ENCODE results near the gene INPP5D.
"Not testable (repeated sequence)": the region's sequence is repeated elsewhere in the genome, so short reads cannot be mapped to it uniquely, and the experiment has no call there.

Gene INPP5D

DNA sequence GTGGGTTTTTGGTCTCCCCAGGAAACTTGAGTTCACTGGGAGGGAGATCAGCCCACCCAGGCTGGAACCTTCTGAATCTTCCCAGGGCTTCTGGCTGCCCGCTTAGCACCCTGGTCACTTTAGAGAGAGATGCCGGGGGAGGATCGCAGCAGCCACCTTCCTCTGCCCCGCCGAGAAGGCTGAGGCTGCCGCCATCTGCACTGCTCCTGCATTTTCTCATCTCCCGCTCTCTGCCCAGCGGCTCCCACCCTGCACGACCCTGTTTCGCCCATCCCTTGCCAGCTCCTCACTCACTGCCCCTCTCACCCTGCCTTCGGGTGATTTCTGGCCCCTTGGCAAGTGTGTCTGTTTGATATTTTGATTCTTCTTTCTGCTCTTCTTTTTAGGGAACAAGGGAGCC is 108.8 kb downstream of the INPP5D start:
- DNase-seq (ENCODE audit: low read depth in 3 of 3, low spot score in 1 of 3): no peak

DNA sequence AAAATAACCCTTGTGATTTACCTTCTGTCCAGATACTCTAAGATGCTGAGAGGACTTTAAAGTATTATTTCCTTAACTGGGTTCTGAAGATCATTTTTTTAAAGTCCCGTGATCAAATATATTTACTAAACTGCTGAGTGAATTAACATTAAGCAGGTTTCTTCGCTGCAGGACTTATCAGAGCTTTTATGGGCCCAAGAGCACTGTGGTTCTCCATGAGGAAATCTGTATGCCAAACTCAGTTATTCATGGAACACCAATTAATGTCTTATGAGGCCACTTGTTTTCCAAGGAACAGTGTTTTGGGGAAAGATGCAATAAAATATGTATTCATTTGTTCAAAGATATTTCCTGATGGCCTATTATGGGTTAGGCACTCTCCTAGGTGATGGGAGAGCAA is 111.2 kb downstream of the INPP5D start:
- no peak for DNase-seq (ENCODE audit: low read depth in 3 of 3, low spot score in 1 of 3)

DNA sequence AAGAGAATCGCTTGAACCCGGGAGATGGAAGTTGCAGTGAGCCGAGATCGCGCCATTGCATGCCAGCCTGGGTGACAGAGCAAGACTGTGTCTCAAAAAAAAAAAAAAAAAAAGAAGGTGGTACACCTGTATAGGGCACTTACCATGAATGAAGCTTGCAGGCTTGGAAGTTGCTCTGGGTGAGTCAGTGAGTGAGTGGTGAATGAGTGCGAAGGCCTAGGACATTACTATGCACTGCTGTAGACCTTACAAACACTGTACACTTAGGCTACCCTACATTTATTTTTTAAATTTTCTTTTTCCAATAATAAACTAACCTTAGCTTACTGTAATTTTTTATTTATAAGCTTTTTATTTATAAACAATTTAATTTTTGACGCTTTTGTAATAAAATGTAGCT is 113.0 kb downstream of the INPP5D start:
- no peak for DNase-seq (ENCODE audit: low read depth in 3 of 3, low spot score in 1 of 3)

DNA sequence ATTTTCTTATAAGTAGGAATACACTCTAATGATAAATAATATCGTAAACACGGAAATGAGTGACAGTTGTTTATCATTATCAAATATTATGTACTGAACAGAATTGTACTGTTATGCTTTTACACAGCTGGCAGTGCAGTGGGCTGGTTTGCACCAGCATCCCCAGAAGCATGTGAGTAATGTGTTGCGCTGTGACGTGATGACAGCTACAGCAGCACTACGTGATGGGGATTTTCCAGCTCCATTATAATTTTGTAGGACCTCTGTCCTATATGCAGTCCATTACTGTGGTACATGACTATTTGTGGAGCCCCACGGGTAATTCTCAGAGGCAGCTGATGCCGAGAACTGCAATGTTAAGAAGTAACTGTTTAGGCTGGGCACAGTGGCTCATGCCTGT is 114.0 kb downstream of the INPP5D start:
- no peak for DNase-seq (ENCODE audit: low read depth in 3 of 3, low spot score in 1 of 3)

DNA sequence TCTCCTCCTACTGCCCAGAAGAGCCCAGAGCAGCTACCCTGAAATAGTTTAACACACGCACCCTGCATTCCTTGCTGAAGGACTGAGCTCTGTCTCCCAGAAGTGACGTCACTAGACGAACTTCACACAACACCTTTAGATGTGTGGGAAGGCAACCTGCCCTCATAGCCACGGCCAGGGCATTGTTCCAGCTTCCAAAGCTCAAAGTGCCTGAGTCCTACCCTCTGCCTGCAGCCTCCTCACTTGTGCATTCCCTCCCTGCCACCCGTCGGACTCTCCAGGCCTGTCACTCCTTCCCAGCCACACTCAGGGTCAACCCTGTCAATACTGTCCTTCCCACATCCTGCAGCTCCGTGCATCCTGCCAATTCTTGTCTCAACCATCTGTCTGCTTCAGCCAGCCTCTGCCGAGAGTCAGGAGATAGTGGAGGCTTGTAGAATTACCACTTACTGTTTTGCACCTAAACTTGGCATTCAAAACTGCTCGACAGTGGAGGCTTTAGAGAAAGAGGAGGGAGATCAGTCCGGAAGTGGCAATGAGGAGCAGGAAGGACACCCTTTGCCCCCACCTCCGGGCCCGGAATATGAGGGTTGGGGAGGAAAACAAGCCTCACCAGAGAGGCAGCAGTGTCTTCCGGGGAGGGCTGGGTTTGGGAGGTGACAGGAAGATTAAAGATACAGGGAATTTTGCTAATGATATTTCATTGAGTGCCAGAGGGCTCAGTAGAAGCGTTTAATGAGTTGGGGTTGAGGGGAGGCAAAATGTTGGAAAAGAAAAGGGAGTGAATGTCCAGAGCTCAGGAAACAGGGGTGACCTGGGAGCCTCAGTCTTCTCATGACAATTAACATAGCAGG is 119.1 kb downstream of the INPP5D start:
- no peak for DNase-seq (ENCODE audit: low read depth in 3 of 3, low spot score in 1 of 3)

DNA sequence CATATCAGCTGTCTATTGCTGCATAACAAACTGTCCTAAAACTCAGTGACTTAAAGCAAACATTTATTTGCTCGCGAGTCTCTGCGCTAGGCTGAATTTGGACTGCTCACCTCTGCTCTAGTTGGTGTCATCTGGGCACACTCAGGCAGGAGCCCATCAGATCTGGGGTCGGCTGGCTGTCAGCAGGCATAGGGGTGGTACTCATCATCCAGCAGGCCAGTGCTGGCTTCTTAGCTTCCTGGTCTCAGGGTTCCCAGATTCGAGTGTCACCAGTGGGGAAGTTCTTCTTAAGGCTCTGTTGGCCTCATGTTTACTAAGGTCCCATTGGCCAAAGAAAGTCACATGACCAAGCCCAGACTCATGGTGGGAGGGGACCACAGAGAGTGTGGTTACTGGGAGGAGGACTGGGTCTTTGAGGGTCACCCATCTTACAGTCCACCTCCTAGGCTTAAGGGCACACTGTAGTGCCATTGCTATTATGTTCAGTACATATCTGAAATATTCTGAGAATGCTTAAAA is 119.8 kb downstream of the INPP5D start:
- no peak for DNase-seq (ENCODE audit: low read depth in 3 of 3, low spot score in 1 of 3)

DNA sequence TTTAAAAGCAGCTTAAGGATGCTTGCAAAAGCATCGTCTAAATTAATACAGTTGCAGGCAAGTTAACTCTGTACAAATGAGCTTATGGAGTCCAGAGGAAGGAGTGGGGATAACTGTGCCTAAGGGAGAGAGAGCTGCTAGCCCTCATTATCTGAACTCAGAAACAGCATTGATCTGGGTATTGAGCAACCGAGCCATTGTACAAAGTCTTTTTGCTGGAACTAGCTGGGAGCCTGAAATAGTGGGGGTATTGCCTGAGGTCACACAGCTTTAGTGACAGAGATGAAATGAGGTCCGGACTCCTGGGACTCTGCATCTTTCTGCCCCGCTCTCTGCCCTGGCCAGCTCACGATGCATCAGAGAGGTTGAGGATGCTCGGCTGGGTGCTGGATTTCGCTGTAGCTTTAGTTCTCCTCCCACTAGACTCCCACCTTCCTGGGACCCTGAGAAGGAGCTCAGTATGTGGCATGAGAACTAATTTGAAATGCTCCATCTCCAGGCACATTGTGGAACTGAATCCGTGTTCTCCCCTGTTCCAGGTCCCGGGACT is 123.8 kb downstream of the INPP5D start:
- DNase-seq (ENCODE audit: low read depth in 3 of 3, low spot score in 1 of 3): no peak

DNA sequence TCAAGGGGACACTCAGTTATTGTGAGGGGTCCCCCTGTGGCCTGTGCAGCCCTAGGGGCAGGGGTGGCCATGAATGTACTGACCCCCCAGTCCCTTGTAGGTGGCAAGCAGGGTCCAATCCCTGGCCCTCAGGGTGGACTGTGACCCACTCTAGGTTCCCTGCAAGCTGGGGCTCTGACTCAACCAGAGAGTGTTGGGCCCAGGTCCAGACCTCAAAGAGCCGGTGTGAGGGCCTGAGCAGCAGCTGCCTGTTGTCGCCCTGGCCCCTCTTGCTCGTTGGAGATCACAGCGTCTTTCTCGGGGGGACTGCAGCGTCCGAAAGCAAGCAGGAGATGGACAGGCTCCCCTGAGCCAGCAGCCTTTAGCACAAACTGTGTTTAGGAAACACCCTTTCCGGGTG is 124.5 kb downstream of the INPP5D start:
- no peak for DNase-seq (ENCODE audit: low read depth in 3 of 3, low spot score in 1 of 3)

DNA sequence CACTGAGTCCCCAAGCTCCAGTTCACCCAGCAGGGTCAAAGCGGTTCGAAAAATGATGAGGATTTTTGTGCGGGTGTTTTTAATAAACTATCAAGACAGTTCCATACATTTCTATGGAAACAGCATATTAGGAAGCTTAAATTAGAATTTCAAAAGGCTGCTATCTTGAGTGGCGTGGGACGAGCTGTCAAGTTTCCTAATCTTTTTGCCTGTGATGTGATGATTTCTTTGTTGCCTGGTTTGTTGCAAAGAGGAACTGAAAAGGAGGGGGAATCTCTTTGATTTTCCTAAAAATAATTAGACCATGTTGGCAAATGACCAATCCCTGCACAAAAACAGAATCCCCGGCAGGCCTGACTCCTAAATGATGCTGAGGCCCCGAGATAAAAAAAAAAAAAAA is 125.2 kb downstream of the INPP5D start:
- no peak for DNase-seq (ENCODE audit: low read depth in 3 of 3, low spot score in 1 of 3)

DNA sequence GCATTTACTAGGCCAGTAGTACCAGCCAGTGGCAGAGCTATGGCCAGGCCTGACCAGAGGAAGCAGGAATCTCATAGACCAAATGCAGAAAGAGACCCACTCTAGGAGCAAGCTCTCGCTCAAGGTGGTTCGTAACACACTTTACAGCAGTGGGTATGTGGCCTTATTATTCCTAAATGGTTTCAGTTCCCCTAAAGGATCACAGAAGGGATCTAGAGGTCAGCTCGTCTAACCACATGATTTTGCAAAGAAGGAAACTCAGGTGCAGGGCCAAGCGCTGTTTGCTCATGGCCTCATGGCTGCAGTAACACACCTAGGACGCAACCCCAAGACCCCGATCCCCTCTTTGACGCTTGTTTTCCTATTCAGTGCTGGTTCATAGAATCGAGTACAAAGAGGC is 125.8 kb downstream of the INPP5D start:
- no peak for DNase-seq (ENCODE audit: low read depth in 3 of 3, low spot score in 1 of 3)

DNA sequence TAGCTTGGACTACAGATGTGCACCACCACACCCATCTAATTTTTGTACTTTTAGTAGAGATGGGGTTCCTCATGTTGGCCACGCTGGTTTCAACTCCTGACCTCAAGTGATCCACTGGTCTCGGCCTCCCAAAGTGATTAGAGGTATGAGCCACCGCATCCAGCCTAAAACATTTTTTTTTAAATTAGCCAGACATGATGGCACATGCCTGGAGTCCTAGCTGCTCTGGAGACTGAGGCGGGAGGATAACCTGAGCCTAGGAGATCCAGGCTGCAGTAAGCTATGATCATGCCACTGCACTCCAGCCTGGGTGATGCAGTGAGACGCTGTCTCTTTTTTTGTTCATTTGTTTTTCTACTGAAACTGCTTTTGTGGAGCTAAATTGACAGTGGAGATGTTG is 126.7 kb downstream of the INPP5D start:
- DNase-seq (ENCODE audit: low read depth in 3 of 3, low spot score in 1 of 3): no peak

DNA sequence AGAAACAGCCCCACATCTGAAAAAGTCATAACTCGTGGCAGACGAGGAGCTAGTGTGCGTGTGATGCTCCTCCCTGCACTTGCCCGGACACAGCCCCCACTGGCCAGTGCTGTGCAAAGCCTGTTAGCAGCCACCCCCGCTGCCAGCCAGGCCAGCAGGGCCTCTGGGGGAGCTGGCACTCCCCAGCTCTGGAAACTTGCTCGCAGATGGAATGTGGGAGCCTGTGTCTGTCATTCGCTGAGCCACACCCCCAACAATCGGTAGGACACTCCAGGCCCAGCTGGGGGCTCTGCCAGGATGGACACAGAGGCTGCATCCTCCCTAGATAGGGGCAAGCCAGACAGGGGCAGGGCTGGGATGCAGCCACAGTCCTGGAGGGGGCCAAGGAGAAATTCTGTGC is 128.9 kb downstream of the INPP5D start:
- DNase-seq (ENCODE audit: low read depth in 3 of 3, low spot score in 1 of 3): no peak

DNA sequence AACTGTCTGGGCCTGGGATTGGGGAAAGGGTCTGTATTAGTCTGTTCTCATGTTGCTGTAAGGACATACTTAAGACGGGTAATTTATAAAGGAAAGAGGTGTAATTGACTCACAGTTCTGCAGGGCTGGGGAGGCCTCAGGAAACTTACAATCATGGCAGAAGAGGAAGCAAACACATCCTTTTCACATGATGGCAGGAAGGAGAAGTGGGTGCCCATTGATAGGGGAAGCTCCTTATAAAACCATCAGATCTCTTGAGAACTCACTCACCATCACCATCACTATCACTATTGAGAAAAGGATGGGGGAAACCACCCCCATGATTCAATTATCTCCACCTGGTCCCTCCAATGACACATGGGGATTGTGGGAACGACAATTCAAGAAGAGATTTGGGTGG is 130.9 kb downstream of the INPP5D start:
- not testable (repeated sequence) for DNase-seq (ENCODE audit: low read depth in 3 of 3, low spot score in 1 of 3)

DNA sequence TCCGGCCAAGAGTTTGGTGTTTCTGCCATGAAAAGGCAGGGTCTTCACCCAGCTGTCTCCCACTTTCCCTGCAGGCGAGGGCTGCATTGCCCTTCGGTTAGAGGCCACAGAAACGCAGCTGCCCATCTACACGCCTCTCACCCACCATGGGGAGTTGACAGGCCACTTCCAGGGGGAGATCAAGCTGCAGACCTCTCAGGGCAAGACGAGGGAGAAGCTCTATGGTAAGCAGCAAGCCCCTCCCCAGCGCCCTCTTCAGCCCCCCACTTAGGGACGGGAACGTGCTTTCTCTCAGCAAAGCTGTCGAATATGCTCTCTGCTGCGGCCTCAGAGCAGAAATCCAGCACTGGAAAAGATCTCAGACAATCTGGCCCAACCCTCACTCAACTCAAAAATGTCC is 133.6 kb downstream of the INPP5D start:
- DNase-seq (ENCODE audit: low read depth in 3 of 3, low spot score in 1 of 3): no peak

DNA sequence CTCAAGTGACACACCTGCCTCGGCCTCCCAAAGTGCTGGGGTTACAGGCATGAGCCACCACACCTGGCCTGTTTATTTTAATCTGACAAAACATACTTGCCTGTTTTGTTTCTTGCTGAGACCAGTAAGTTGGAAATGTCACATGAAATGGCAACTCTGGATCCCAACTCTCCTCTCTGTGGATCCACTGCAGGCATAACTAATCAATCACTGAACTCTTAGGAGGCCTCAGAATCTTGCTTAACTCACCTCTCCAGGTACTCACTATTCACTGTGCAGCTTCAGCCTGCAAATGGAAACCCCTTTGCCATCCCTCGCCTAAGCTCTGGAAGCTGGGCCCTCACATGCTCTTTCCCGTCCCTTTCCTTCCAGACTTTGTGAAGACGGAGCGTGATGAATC is 134.9 kb downstream of the INPP5D start:
- no peak for DNase-seq (ENCODE audit: low read depth in 3 of 3, low spot score in 1 of 3)

DNA sequence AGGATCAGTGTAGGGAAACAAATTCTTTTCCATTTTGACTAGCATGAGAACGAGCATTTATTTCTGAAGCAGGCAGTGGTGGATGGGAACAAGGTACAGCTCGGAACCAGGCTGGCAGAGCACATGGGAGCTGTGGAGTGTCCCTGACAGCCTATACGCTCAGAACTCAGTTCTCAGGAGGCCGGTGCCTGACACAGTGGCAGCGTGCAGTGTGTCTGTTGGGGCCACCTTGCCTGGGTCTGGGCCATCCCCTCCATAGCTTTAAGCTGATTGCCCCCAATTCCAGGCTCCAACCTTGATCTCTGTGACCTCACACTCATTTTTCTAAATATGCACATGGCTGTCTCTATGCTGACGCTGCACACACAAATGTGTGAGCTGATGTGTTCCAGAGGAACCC is 136.9 kb downstream of the INPP5D start:
- no peak for DNase-seq (ENCODE audit: low read depth in 3 of 3, low spot score in 1 of 3)

DNA sequence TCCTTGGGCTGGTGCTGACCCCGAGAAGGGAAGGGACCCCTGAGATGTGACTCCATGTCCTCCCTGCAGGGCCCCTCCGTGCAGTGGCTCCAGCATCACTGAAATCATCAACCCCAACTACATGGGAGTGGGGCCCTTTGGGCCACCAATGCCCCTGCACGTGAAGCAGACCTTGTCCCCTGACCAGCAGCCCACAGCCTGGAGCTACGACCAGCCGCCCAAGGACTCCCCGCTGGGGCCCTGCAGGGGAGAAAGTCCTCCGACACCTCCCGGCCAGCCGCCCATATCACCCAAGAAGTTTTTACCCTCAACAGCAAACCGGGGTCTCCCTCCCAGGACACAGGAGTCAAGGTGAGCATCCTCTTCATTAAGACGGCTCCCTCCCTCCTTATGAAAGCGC is 137.9 kb downstream of the INPP5D start:
- DNase-seq (ENCODE audit: low read depth in 3 of 3, low spot score in 1 of 3): no peak

DNA sequence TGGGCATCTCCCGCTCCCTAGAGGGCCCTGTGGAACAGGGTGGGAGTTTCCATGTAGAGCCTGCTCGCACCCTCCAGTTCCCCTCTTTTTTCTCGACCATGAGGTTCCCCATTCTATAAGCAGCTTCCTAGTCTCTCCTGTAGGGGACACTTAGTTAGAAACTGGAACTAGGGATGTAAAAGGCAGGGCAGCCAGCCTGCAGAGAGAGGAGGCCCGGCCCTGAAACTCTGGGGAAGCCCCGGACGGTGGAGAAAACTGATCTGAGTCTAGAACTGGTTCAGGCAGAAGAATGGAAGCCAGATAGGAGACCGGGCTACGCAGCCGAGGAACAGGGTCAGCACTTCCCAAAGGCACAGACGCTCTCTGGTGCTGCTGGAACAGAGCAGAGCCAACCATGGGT is 139.7 kb downstream of the INPP5D start:
- no peak for DNase-seq (ENCODE audit: low read depth in 3 of 3, low spot score in 1 of 3)

DNA sequence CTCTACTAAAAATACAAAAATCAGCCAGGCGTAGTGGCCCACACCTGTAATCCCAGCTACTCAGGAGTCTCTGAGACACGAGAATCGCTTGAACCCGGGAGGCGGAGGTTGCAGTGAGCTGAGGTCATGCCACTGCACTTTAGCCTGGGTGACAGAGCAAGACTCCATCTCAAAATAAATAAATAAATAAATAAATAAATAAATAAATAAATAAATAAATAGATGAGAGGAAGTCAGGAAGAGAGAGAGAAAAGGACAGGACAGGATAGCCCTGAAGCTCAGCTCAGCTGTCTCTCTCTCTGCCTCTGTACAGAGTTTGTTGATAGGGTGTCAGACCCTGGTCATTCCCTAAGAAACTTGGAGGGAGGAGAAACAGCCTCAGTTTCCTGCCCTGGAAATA is 140.6 kb downstream of the INPP5D start:
- DNase-seq (ENCODE audit: low read depth in 3 of 3, low spot score in 1 of 3): not testable (repeated sequence)

DNA sequence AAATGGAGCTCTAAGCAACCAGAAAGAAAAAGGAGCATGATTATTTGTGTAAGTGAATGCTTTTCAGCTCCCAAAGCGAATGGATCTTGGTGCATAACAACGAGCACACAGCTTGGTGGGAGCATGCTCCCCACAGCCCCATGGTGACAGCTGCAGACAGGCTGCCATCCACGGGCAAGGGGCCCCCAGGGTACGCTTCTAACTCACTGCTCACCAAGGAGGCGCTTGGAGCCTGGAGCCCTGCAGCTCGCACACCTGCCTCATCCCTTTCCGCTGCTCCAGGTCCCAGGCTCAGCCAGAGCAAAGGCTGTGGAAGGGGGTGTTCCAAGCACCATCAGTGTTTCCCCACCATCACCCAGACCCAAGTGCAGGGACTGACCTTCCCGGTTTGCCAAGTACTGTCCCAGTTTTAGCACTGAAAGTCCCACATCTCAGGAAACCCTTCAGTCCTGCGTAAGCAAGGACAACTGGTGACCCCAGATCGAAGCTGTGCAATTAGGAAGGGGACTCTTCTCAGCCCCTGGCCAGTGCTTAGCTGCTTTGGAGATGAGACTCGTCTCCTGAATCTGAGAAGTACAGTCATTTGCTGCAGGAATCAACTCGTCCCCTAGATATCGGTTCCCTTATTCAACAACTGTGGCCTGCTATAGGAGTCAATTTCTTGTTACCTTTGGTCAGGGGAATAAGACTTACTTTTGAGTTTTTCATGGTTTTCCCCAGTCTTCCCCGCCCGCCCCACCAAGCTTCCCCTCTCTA is 141.3 kb downstream of the INPP5D start:
- DNase-seq (ENCODE audit: low read depth in 3 of 3, low spot score in 1 of 3): no peak

DNA sequence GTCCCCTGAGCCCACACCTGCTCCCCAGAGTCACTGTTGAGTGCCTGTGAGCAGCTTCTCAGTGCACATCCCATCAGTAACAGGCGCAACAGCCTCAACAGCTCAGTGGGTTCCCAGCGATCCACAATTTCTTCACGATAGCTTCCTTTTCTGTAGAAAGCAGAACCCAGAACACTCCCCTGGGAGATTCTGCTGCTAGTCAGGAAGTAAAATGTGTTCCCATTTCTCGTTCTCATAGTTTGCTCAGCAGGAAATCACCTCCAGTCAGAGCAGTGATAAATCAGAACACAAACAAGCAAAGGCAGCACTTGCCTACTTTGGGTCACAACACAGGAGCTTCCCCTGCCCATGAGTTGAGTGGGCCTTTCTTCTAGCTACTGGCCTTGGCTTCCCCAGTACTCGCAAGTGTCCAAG is 142.4 kb downstream of the INPP5D start:
- DNase-seq (ENCODE audit: low read depth in 3 of 3, low spot score in 1 of 3): no peak

DNA sequence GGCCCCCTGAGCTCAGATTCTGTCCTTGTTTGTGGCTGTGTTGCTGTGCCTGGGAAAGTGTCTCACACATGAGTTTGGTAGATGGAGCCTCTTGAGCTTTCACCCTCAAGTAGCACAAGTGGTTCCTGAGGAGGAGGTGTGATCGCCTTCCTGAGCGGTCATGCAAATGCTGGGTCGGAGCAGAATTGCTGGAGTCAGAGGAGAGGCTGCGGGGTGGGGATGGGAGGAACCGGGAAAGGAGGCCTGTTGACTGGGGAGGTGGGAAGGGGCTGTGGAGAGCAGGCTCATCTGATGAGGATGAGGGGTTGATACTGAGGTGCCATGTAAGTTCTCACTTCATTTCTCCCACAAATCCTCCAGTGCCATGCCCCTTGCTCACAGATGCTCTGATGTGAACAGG is 142.9 kb downstream of the INPP5D start:
- DNase-seq (ENCODE audit: low read depth in 3 of 3, low spot score in 1 of 3): no peak

Data from stimulated activated CD4-positive, alpha-beta T cell treated with anti-CD3 and anti-CD28 coated beads, TNF-alpha, amount 100 ng/mL, for 1 hour (primary cell).